SU-DHL-6 (cell line): Measurements from ENCODE around the gene SLC44A3.

ENCODE experiments used
- CTCF ChIP-seq: fragments of 200-600 bp; sonication (generic); IDR thresholded peaks from one replicate; pipeline ENCODE4 v1.5.1; 2017; ENCODE audit warnings: antibody characterized with exemption, mild to moderate bottlenecking, low read length, moderate library complexity; ENCODE audit not compliant: insufficient read depth, poor library complexity, severe bottlenecking
- EZH2phosphoT487 ChIP-seq: fragments of 200-600 bp; sonication (generic), shearing (Covaris generic); conservative IDR thresholded peaks from 2 replicates; pipeline ENCODE4 v1.6.1; 2018; ENCODE audit warnings: mild to moderate bottlenecking, antibody characterized with exemption, low read length, moderate library complexity, mixed read lengths

DNA sequence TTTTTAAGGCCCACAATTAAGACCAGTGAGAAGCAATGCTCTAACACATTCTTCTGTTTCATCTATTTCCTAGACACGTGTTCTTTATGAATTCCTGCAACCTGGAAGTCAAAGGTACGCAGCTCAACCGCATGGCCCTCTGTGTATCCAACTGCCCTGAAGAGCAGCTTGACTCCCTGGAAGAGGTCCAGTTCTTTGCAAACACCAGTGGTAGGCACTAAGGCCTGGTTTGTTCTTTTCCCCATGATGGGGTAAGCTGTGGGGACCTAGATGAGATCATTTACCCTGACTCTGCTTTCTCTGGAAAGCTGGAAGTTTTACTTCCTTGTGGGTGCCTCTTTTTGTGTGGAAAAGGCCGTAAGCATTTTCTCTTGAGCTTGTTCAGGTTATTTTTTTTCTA lies 7.3 kb downstream of the SLC44A3 start:
- TF ChIP-seq CTCF (no peak), EZH2phosphoT487 (no peak)
